IMR-90 (cell line): Measurements from ENCODE around the gene ELAVL1.

ENCODE experiments used
- MAZ ChIP-seq: IDR thresholded peaks from 2 replicates; pipeline ENCODE4 v1.6.1; 2012; ENCODE audit warnings: low read depth, mild to moderate bottlenecking, low read length, improper control_type of control experiment, moderate library complexity, borderline replicate concordance
- POLR2A ChIP-seq: IDR thresholded peaks from 2 replicates; pipeline ENCODE4 v1.6.1; 2012; ENCODE audit warnings: mild to moderate bottlenecking, low read depth, low read length
- RAD21 ChIP-seq: IDR thresholded peaks from 2 replicates; pipeline ENCODE4 v1.6.1; 2012; ENCODE audit warnings: low read length, improper control_type of control experiment
- SMC3 ChIP-seq: fragments of 150-350 bp; IDR thresholded peaks from 2 replicates; pipeline ENCODE4 v1.6.1; 2016; ENCODE audit warnings: low read depth, mild to moderate bottlenecking, antibody characterized with exemption, low read length, moderate library complexity
- TF ChIP-seq, protein P1 (sequence below): conservative IDR thresholded peaks from 2 replicates; pipeline ENCODE4 v1.5.1; 2012; ENCODE audit warnings: mild to moderate bottlenecking, low read depth, low read length, improper control_type of control experiment

DNA sequence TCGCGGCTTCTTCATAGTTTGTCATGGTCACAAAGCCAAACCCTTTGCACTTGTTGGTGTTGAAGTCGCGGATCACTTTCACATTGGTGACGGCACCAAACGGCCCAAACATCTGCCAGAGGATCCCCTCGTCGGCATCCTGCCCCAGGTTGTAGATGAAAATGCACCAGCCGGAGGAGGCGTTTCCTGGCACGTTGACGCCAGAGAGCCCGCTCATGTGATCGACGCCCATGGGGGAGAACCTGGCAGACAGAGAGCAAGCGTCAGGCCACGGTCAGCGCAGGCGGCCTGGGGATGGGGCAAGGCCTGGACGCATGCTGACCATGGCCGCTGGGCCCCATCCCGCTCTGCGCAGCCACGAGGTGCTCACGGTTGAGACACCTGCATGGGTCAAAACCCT lies 41.9 kb downstream of the ELAVL1 start:
- TF ChIP-seq POLR2A (no peak), RAD21 (no peak), MAZ (no peak), SMC3 (no peak)
- TF ChIP-seq, protein P1, sequence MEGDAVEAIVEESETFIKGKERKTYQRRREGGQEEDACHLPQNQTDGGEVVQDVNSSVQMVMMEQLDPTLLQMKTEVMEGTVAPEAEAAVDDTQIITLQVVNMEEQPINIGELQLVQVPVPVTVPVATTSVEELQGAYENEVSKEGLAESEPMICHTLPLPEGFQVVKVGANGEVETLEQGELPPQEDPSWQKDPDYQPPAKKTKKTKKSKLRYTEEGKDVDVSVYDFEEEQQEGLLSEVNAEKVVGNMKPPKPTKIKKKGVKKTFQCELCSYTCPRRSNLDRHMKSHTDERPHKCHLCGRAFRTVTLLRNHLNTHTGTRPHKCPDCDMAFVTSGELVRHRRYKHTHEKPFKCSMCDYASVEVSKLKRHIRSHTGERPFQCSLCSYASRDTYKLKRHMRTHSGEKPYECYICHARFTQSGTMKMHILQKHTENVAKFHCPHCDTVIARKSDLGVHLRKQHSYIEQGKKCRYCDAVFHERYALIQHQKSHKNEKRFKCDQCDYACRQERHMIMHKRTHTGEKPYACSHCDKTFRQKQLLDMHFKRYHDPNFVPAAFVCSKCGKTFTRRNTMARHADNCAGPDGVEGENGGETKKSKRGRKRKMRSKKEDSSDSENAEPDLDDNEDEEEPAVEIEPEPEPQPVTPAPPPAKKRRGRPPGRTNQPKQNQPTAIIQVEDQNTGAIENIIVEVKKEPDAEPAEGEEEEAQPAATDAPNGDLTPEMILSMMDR, result no peak
